ENCODE data around the gene AIFM3. TPM values are rescaled to one million over a fixed set of nuclear protein-coding genes. Genes with fewer than 3 reads are reported as not detected.

Gene AIFM3
- total and polyA plus RNA-seq, 2 of the 13 experiments (the other 11 are each of a cell fraction or from before 2014, with no cell fraction given), result 9.0 to 15.3 TPM

DNA sequence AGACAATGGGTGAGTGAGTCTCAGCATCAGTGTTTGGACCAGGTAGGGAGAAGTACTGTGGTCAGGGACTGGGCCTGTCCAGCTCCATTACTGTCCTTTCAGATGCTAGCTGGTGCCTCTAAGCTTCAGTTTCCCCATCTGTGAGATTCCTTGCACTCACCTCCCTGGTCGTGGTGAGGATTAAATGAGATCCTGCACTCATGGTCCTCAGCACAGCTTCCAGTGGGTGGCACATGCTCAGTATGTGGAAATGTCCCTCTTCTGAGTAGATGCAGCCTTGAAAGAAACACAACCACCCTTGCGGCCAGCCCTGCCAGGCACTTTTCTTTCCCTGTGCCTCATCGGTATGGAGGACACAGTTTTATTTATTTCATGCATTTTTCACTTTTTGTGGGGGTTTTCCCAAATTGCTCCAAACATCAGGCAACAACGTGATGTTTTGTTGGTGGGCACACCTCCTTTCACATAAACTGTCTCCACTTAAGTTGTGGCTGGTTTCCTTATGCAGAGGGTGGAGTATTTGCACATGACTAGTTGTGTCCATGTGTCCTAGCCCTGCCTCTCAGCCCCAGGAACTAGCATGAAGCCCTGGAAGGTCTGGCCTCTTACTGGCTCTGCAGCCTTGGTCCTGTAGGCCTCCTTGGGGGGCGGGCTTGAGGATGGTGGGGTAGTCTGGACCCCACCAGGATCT lies 16.2 kb downstream of the AIFM3 start:
- Histone ChIP-seq H3K27ac (ENCODE audit: extremely low read length, insufficient read depth, low read length) (no peak overlapping the region), H3K4me2 (ENCODE audit: low read depth, low read length) (peak overlapping the region; percentile 97), H3K79me2 (ENCODE audit: insufficient read depth, low read length) (peaks cover 11% of the 10 kb centered on the region), H3K36me3 (replicated peaks in 1 of 2; ENCODE audit: control insufficient read depth in 1 of 2, insufficient read depth in 2 of 2, low read length in 2 of 2) (peaks cover 0 to 15% of the 10 kb centered on the region in 2 experiments; a peak in 4 of 5 replicates), H4K20me1 (ENCODE audit: insufficient read depth, low read length) (no peaks in the 10 kb centered on the region), H3K9me3 (ENCODE audit: low read length) (0 out of 2 replicates have a peak, but pooled peaks cover 4% of the 10 kb centered on the region), H2AFZ (ENCODE audit: low read length) (no peak overlapping the region), H3K9ac (ENCODE audit: insufficient read depth, low read depth, low read length) (peak overlapping the region; percentile 79), H3K27me3 (ENCODE audit: control insufficient read depth in 1 of 2, insufficient read depth in 2 of 2, low read length in 2 of 2) (no peaks in the 10 kb centered on the region; a peak in 1 of 5 replicates), H3K4me1 (ENCODE audit: insufficient read depth, low read length) (peaks cover 39% of the 10 kb centered on the region), H3K4me3 (replicated peaks in 1 of 3; ENCODE audit: insufficient read depth in 1 of 3, low read depth in 2 of 3, low read length in 3 of 3) (peak overlapping the region; percentile 67 to 98 (median 83); a peak in 5 of 6 replicates)
- BruUV-seq (replicated peaks), result no TSS peak
- POLR2A ChIA-PET, result interaction anchor here (2.0 to 4.3 kb wide), 4 partner anchors 12 to 26 kb away, joined by 5 to 45 read pairs (median 39); partner anchors contain the start of gene THAP7
- in situ Hi-C loops (cut with HindIII; ENCODE audit: extremely low pct_ligation_motif_present, low pct_unique_long_range_greater_than_20kb) (no loop called here), intact Hi-C loops (cut with micrococcal nuclease; ENCODE audit: unreplicated experiment) (no loop called here)
- WGBS (ENCODE audit: low lambda C conversion rate), result 69% methylated on average over 4 of the region's 5 CpGs
- DNase-seq (ENCODE audit: low spot score) (no peak), FAIRE-seq (no peak), ATAC-seq (no peak)
- CTCF ChIA-PET (ENCODE audit: low intra/inter-chr PET ratio, low total read pairs), result no interaction called here
- no peak for TF ChIP-seq CHD4 (IDR thresholded peaks at IDR 0.05; ENCODE audit: borderline replicate concordance, low read length)

DNA sequence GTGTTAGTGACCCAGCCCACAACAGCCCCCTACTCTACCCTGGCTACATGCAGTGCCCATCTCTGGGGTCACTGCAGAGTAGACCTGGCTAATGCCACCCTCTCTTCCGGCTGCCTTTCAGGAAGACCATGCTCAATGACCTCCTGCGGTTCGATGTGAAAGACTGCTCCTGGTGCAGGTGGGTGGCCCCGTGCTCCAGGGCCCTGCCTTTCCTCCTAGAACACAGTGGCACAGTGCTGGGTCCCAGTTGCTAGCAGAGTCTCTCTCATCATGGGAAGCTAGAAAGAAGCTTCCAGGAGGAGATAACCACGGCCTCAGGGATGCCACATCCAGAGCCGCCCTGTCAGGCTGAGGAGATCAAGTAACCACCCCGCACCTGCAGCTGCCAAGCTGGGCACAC lies 18.7 kb downstream of the AIFM3 start:
- no peak overlapping the region for H2AFZ ChIP-seq (ENCODE audit: low read length)
- BruUV-seq (replicated peaks), result no TSS peak
- intact Hi-C loops (cut with micrococcal nuclease; ENCODE audit: unreplicated experiment), result no loop called here
- no peak overlapping the region for H3K4me2 ChIP-seq (ENCODE audit: low read depth, low read length)
- peaks cover 0 to 22% of the 10 kb centered on the region in 2 experiments for H3K36me3 ChIP-seq (replicated peaks in 1 of 2; ENCODE audit: control insufficient read depth in 1 of 2, insufficient read depth in 2 of 2, low read length in 2 of 2)
- H3K27ac ChIP-seq (ENCODE audit: extremely low read length, insufficient read depth, low read length), result no peak overlapping the region
- FAIRE-seq, result no peak
- DNase-seq (ENCODE audit: low spot score), result no peak
- no peak overlapping the region for H3K4me3 ChIP-seq (replicated peaks in 1 of 3; ENCODE audit: insufficient read depth in 1 of 3, low read depth in 2 of 3, low read length in 3 of 3)
- ATAC-seq, result no peak
- ChIA-PET CTCF (ENCODE audit: low intra/inter-chr PET ratio, low total read pairs) (no interaction called here), POLR2A (no interaction called here)
- no peaks in the 10 kb centered on the region for H3K9me3 ChIP-seq (ENCODE audit: low read length)
- TF ChIP-seq GZF1 (CRISPR knock-in tag; IDR thresholded peaks at IDR 0.05), result no peak
- TF ChIP-seq, protein P1, sequence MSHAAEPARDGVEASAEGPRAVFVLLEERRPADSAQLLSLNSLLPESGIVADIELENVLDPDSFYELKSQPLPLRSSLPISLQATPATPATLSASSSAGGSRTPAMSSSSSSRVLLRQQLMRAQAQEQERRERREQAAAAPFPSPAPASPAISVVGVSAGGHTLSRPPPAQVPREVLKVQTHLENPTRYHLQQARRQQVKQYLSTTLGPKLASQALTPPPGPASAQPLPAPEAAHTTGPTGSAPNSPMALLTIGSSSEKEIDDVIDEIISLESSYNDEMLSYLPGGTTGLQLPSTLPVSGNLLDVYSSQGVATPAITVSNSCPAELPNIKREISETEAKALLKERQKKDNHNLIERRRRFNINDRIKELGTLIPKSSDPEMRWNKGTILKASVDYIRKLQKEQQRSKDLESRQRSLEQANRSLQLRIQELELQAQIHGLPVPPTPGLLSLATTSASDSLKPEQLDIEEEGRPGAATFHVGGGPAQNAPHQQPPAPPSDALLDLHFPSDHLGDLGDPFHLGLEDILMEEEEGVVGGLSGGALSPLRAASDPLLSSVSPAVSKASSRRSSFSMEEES (CRISPR knock-in tag; IDR thresholded peaks at IDR 0.05), result no peak
- no peak for TF ChIP-seq ZNF232 (CRISPR knock-in tag; IDR thresholded peaks at IDR 0.05; ENCODE audit: borderline replicate concordance)
- no peak for TF ChIP-seq HCFC1 (IDR thresholded peaks at IDR 0.05; ENCODE audit: low read depth, low read length)
- TF ChIP-seq ELF4 (CRISPR knock-in tag; IDR thresholded peaks at IDR 0.05; ENCODE audit: borderline replicate concordance), result no peak
- TF ChIP-seq RBAK (CRISPR knock-in tag; IDR thresholded peaks at IDR 0.05), result no peak
- TF ChIP-seq DNMT1 (CRISPR knock-in tag; IDR thresholded peaks at IDR 0.05), result no peak
- TF ChIP-seq TCF7 (IDR thresholded peaks at IDR 0.05; ENCODE audit: low read depth), result no peak
- no peak for TF ChIP-seq ZSCAN25 (CRISPR knock-in tag; IDR thresholded peaks at IDR 0.05)
- TF ChIP-seq MEF2D (CRISPR knock-in tag; IDR thresholded peaks at IDR 0.05), result no peak
- no peak for TF ChIP-seq CBX5 (CRISPR knock-in tag; IDR thresholded peaks at IDR 0.05; ENCODE audit: borderline replicate concordance)
- no peak for TF ChIP-seq MAFF (IDR thresholded peaks at IDR 0.05; ENCODE audit: low read depth, low read length)
- TF ChIP-seq MLLT10 (CRISPR knock-in tag; IDR thresholded peaks at IDR 0.05), result no peak
- no peak for TF ChIP-seq NCOA1 (CRISPR knock-in tag; IDR thresholded peaks at IDR 0.05)
- H3K9ac ChIP-seq (ENCODE audit: insufficient read depth, low read depth, low read length), result no peak overlapping the region
- peaks cover 11% of the 10 kb centered on the region for H3K79me2 ChIP-seq (ENCODE audit: insufficient read depth, low read length)
- peaks cover 21% of the 10 kb centered on the region for H3K4me1 ChIP-seq (ENCODE audit: insufficient read depth, low read length)
- in situ Hi-C loops (cut with HindIII; ENCODE audit: extremely low pct_ligation_motif_present, low pct_unique_long_range_greater_than_20kb), result no loop called here
- H3K27me3 ChIP-seq (ENCODE audit: control insufficient read depth in 1 of 2, insufficient read depth in 2 of 2, low read length in 2 of 2), result no peaks in the 10 kb centered on the region; a peak in 1 of 5 replicates
- 98% methylated on average over 6 of the region's 7 CpGs for WGBS (ENCODE audit: low lambda C conversion rate)
- no peaks in the 10 kb centered on the region for H4K20me1 ChIP-seq (ENCODE audit: insufficient read depth, low read length)
